Right ventricle myocardium superior (tissue), 1 donor: ENCODE results near the gene ABCA3. TPM values are rescaled to one million over a fixed set of nuclear protein-coding genes. Genes with fewer than 3 reads are reported as not detected.

Experiments
- ATAC-seq: fragments of 200-7000 bp; cut with Tn5 transposase; one replicate; pipeline ENCODE4 v1.9.1; 2020; ENCODE audit warnings: mild to moderate bottlenecking; ENCODE audit not compliant: poor library complexity
- DNase-seq: peaks from one replicate; pipeline ENCODE4 v3.0.0-alpha.2; 2020
- intact Hi-C: fragments of 100-400 bp; cut with DNase I; formaldehyde crosslinking; loops from one replicate; pipeline ENCODE4 v1.11.2; 2022
- microRNA-seq: library from miRNA; unstranded; fragments of <30 nt; microRNA quantifications from one replicate; pipeline ENCODE4 v1.2.0, GENCODE V29; 2020
- total RNA-seq: library from RNA; stranded (reverse); fragmentation: NEBNext Ultra II Directional; extraction: Animal tissue kit (Norgen Biotek cat#: 25700); gene quantifications from one replicate; pipeline ENCODE4 v1.2.1, GENCODE V29; 2021
- donor health status: DM: no; HTN: yes; CAD: no; lungs with severe emphysema.

Gene ABCA3
- total RNA-seq, 1 donor from 2014 or later, result 6.0 TPM

DNA sequence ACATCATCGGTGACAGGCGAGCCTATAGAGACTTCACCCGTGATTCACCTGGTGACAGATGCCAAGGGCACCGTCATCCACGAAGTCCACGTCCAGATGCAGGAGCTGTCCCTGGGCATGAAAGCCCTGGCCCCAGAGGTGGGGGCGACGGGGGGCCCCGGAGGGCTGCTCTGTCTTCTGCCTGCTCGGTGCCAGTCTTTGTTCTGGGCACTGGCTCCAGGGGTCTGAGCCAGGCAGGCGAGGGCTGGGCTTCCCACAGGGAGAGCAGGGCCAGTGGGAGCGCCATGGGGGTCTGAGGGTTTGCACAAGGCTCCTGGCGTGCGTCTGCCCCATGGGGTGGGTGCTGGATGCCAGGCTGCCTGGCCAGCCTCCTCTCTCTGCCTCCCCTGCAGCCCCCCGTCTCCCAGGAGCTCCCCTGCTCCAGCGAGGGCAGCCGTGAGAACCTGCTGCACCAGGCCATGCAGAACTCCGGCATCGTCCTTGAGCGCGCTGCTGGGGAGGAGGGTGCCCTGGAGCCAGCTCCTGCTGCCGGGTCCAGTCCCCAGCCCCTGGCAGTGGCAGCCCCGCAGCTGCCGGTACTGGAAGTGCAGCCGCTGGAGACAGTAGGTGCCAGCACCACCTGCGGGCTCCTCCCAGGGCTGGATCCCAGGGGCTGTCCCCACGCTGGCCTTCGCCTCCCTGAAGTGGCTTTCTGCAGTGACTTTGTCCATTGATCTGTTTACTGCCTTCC, 107.3 kb downstream of the ABCA3 start:
- ATAC-seq, result no peak
- intact Hi-C loops, result no loop called here
- no peak for DNase-seq

DNA sequence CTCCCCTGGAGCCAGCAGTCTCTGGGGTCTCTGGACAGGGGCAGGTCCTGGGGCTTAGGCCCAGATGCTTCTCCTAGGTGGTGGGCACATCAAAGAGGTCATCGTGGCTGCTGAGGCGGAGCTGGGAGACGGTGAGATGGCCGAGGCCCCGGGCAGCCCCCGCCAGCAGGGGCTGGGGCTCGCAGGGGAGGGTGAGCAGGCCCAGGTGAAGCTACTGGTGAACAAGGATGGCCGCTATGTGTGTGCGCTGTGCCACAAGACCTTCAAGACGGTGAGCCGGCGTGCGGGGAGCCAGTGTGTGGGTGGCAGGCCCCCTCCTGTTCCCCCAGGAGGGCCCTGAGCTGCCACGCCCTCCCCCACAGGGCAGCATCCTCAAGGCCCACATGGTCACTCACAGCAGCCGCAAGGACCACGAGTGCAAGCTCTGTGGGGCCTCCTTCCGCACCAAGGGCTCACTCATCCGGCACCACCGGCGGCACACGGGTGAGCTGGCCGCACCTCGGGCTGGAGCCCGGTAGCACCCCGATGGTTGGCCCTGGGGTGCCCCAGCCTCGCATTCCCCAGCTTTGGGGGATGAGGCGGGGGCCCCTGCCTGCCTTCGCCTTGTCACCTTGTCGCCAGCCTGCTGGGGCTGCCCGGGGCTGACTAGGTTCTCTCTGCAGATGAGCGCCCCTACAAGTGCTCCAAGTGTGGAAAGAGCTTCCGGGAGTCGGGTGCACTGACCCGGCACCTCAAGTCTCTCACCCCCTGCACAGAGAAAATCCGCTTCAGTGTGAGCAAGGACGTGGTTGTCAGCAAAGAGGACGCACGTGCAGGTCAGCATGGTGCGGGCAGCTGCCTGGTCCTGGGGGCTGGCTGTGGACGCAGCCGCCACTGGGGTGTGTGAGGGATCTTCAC, 108.2 kb downstream of the ABCA3 start:
- ATAC-seq (no peak), DNase-seq (no peak)
- intact Hi-C loops, result no loop called here

DNA sequence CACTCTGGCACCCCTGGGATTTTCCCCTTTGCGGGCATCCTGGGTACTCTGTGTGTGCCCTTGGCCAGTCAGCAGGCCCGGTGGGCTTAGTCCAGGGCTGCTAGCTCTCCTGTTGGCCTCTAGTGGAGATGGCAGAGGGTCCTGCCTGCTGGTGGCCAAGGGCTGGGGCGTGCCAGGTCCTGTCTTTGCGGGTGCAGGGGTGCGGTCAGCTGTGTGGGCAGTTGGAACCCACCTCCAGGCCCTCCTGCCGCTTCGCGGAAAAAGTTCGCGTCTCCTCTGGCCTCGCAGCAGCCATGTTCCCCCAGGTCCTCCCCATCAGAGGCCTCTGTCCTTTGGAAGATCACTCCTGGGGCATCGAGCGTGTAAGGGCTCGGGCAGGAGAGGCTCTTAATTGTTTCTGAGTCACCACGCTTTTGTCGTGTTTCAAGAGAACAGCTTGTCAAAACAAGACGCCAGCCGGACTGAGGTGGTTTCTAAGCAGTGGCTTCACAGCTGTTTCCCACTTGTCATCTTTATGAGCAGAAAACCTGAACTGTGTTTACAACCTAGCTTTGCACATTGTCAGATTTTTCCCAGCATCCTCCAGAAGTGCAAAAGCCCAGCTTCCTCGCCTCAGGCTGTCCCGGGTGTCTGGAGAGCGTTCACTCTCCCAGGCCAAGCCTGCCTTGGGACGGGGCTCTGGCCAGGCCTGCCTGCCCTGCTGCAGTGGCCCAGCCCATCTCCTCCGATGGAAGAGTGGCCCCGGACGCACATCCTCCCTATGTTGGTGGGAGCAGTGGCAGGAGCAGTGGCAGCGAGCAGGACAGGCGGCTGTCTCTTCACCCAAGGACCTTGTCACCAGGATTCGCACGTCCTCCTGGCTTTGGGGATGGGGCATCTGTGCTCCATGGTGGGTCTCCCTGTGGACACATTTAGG, 109.3 kb downstream of the ABCA3 start:
- DNase-seq, result no peak
- ATAC-seq, result no peak
- intact Hi-C loops, result no loop called here

DNA sequence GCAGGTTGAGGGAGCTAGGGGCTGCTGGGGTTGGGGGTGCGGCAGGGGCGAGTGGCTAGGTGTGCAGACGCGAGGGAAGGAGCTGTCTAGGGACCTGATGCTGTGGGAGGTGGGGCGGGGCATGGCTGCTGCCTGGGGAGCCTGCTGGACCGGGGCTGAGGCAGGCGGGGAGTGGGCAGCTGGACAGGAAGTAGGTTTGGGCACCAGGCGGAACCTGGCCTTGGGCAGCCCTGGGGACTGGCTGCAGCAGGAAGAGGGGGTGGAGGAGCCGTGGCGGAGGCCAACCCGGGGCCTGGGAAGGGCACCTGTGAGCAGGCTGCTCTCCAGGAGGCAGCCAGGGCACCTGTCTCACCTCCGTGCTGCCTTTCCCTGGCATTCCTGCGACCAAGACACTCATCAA, 110.2 kb downstream of the ABCA3 start:
- intact Hi-C loops, result no loop called here
- no peak for DNase-seq

DNA sequence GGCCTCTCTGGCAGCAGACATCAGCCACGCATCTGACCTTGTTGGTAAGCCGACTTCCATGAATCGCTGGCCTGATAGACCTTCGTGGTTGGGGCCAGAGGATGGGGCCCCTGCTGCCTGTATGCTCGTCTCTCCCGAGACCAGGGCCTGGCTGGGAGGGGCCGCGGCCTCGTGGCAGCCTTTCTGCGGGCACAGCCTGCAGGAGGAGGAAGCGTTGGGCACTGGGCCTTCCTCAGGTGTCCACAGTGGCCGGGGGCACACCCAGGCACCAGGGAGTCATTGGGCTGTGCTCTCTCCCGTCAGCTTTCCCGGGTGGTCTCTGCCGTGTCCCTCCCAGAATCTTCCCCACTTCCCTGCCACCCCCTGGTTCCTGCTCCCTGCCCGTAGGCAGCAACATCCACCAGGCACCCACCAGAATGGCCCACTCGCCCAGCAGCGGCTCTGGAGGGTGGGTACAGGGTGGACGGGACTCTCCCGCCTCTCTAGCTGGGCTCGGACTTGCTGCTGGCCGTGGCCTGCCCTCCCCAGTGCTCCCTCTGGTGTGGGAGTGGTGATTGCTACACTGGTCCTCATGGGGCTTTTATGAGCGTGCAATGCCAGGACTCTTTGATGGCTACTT, 110.8 kb downstream of the ABCA3 start:
- DNase-seq, result no peak
- intact Hi-C loops, result no loop called here
- no peak for ATAC-seq

More for the DNA sequence above, 110.2 kb downstream of the ABCA3 start:
- no peak for ATAC-seq

DNA sequence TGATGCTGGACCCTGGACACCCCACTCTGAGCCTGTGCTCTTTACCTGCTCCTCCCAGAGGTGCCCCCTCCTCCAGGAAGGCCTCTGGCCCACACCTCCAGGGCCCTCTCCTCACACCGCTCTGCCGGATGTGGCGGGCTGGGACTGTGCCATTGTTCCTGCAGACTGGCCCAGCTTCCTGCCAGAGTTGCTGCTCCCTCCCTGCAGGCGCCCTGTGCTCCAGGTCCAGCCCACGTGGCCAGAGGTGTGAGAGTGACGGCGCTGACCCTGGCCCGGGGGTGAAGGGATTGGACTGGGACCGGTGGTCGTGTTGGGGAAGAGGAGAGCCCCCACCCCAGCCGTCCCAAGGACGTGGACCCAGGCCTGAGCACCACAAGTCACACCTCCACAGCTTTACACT, 111.4 kb downstream of the ABCA3 start:
- no peak for DNase-seq
- intact Hi-C loops, result no loop called here
- ATAC-seq, result no peak

DNA sequence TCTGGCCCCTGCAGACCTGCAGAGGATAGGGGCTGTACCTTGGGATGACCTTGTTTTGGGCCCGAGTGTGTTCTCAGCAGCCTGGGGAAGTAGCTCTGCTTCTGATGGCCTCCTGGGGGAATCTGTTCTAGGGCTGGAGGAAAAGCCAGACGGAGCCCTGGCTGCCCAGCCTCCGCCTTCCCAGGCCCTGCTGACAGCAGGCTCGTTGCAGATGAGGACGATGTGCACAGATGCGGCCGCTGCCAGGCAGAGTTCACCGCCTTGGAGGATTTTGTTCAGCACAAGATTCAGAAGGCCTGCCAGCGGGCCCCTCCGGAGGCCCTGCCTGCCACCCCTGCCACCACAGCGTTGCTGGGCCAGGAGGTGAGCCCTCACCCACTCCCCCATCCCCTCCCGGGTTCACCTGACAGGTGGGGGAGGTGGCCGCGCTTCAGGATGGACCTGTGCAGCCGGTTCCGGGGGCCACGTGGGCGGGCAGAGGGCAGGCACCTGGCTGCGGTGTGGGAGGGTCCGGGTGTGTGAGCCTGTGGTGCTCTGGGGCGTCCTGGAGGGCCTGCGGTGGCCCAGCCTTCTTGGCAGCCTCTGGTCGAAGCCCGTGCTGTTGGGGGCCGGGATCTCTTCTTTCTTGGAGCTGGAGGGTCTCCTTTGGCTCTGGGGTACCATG, 112.2 kb downstream of the ABCA3 start:
- intact Hi-C loops, result no loop called here
- no peak for ATAC-seq
- no peak for DNase-seq

DNA sequence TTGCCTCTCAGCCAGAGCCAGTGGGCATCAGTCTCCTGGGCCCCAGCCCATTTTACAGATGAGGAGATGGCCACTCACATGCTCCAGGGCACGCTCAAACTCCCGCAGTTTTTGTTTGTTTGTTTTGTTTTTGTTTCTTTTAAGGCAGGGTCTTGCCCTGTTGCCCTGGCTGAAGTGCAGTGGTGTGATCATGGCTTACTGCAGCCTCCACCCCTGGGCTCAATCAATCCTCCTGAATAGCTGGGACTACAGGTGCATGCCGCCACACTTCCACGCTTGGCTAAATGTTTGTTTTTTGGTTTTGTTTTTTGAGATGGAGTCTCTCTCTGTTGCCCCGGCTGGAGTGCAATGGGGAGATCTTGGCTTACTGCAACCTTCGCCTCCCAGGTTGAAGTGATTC, 113.6 kb downstream of the ABCA3 start:
- DNase-seq, result no peak
- ATAC-seq, result no peak
- intact Hi-C loops, result no loop called here

DNA sequence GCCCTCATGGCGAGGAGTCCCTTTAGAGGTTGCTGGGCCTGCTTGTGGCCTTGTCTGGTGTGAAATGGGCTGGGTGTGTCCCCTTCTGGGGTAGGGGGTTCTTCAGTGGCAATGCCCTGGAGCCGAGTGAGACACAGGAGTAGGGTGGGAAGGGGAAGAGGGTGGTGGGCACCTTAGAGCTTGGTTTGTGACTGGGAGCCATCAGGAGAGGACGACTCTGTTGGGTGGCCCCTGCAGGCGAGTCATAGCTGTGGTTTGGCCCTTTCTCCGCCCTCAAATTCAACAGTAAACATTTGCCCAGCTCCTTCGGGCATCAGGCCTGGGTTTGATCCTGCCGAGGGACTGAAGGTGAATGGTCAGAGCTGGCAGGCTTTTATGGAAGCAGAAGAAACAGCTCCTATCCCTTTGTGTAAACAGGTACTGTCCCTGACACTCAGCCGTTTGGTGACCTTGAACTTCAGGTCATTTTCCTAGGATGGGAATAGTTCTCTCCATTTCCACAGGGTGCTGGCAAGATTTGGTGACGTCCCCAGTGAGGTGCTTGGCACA, 114.2 kb downstream of the ABCA3 start:
- DNase-seq, result no peak
- ATAC-seq, result no peak
- intact Hi-C loops, result no loop called here

Small RNAs within 50 kb of the gene (microRNA-seq; reads per million reads assigned to microRNA genes)
- gene MIR3677 (not detected), gene MIR4717 (not detected)

Other genes with a start within 250 kb of the ABCA3 start
- 82.8 TPM for gene PKD1, start 204.8 kb downstream of the ABCA3 start, total RNA-seq
- gene RAB26, start 192.1 kb downstream of the ABCA3 start, total RNA-seq, result 0.43 TPM
- gene TRAF7, start 184.9 kb downstream of the ABCA3 start, total RNA-seq, result 23.4 TPM
- 5.3 TPM for gene CASKIN1, start 144.1 kb downstream of the ABCA3 start, total RNA-seq
- gene MLST8, start 135.3 kb downstream of the ABCA3 start, total RNA-seq, result 23.2 TPM
- gene BRICD5, start 129.9 kb downstream of the ABCA3 start, total RNA-seq, result 11.3 TPM
- gene PGP, start 125.9 kb downstream of the ABCA3 start, total RNA-seq, result 34.7 TPM
- gene E4F1, start 117.1 kb downstream of the ABCA3 start, total RNA-seq, result 13.6 TPM
- gene DNASE1L2, start 104.3 kb downstream of the ABCA3 start, total RNA-seq, result 0.35 TPM
- gene ECI1, start 89.1 kb downstream of the ABCA3 start, total RNA-seq, result 215 TPM
- 109 TPM for gene RNPS1, start 72.6 kb downstream of the ABCA3 start, total RNA-seq
- 1.4 TPM for gene CCNF, start 88.7 kb upstream of the ABCA3 start, total RNA-seq
- 1.0 TPM for gene TEDC2, start 119.4 kb upstream of the ABCA3 start, total RNA-seq
- 0.19 TPM for gene NTN3, start 130.6 kb upstream of the ABCA3 start, total RNA-seq
- gene TBC1D24, start 134.4 kb upstream of the ABCA3 start, total RNA-seq, result 11.8 TPM
- gene ATP6V0C, start 173.2 kb upstream of the ABCA3 start, total RNA-seq, result 129 TPM
- 13.4 TPM for gene AMDHD2, start 179.6 kb upstream of the ABCA3 start, total RNA-seq
- not detected for gene CEMP1, start 190.7 kb upstream of the ABCA3 start, total RNA-seq
- 38.5 TPM for gene PDPK1, start 197.3 kb upstream of the ABCA3 start, total RNA-seq